ENCODE measurements around the gene BLVRA. TPM values are rescaled to one million over a fixed set of nuclear protein-coding genes. Genes with fewer than 3 reads are reported as not detected.

Gene BLVRA
- polyA plus RNA-seq, 2 of the 4 experiments (the other 2 are of a cell fraction): 68.5 to 85.4 TPM

- Histone ChIP-seq H3K9me3 (no peaks in the 10 kb centered on the region), H3K4me2 (no peak overlapping the region), H3K4me1 (no peaks in the 10 kb centered on the region), H3K27ac (no peak overlapping the region), H3K4me3 (no peak overlapping the region)
- DNase-seq (ENCODE audit: low read depth in 1 of 2, low spot score in 1 of 2): no peak
- no peak for FAIRE-seq
- ChIA-PET CTCF (interaction anchor here (1.4 to 5.3 kb wide), 2 partner anchors 8 to 17 kb away, joined by 3 to 37 read pairs; no protein-coding TSS in a partner anchor), POLR2A (no interaction called here)
- WGBS (ENCODE audit: missing lambda C conversion rate): 33% methylated on average over 4 of the region's 4 CpGs
- ATAC-seq: no peak
- TF ChIP-seq HMGXB4 (CRISPR knock-in tag; IDR thresholded peaks at IDR 0.05; ENCODE audit: borderline replicate concordance) (no peak), POLR2A (IDR thresholded peaks at IDR 0.05; ENCODE audit: low read length) (no peak), BHLHE40 (IDR thresholded peaks at IDR 0.05; ENCODE audit: low read depth, low read length) (no peak), TFCP2L1 (CRISPR knock-in tag; IDR thresholded peaks at IDR 0.05) (no peak), NR3C1 (IDR thresholded peaks at IDR 0.05) (no peak), MAX (IDR thresholded peaks at IDR 0.05) (no peak), POLR2AphosphoS2 (conservative IDR thresholded peaks at IDR 0.05; ENCODE audit: low read length) (no peak)
Observed at GRCh38 chr7:43856316-43856715, 97.8 kb downstream of the BLVRA start.

Other genes with a start within 250 kb of the BLVRA start
- gene STK17A, start 175.6 kb upstream of the BLVRA start, polyA plus RNA-seq (2011; rRNA removed): 20.2 and 27.3 TPM in 2 replicates
- gene STK17A, start 175.6 kb upstream of the BLVRA start, polyA plus RNA-seq (2017; fragmentation: RNase III; extraction: RNeasy Plus Mini Kit Qiagen cat#74134 plus additional on column Dnase treatment): 40.4 to 47.5 TPM (median 45.6 TPM) in 3 replicates
- gene COA1, start 29.2 kb upstream of the BLVRA start, polyA plus RNA-seq (2011; rRNA removed): 57.5 and 84.0 TPM in 2 replicates
- gene COA1, start 29.2 kb upstream of the BLVRA start, polyA plus RNA-seq (2017; fragmentation: RNase III; extraction: RNeasy Plus Mini Kit Qiagen cat#74134 plus additional on column Dnase treatment): 91.3 to 94.6 TPM (median 91.4 TPM) in 3 replicates
- gene MRPS24, start 110.8 kb downstream of the BLVRA start, polyA plus RNA-seq (2011; rRNA removed): 170 and 217 TPM in 2 replicates
- 219 to 232 TPM (median 226 TPM) in 3 replicates for gene MRPS24, start 110.8 kb downstream of the BLVRA start, polyA plus RNA-seq (2017; fragmentation: RNase III; extraction: RNeasy Plus Mini Kit Qiagen cat#74134 plus additional on column Dnase treatment)
- 20.2 and 26.8 TPM in 2 replicates for gene URGCP, start 147.9 kb downstream of the BLVRA start, polyA plus RNA-seq (2011; rRNA removed)
- gene URGCP, start 147.9 kb downstream of the BLVRA start, polyA plus RNA-seq (2017; fragmentation: RNase III; extraction: RNeasy Plus Mini Kit Qiagen cat#74134 plus additional on column Dnase treatment): 18.7 to 19.8 TPM (median 19.7 TPM) in 3 replicates
- gene UBE2D4, start 167.8 kb downstream of the BLVRA start, polyA plus RNA-seq (2011; rRNA removed): 14.0 and 17.6 TPM in 2 replicates
- 7.9 to 9.0 TPM (median 8.4 TPM) in 3 replicates for gene UBE2D4, start 167.8 kb downstream of the BLVRA start, polyA plus RNA-seq (2017; fragmentation: RNase III; extraction: RNeasy Plus Mini Kit Qiagen cat#74134 plus additional on column Dnase treatment)
- gene SPDYE1, start 239.2 kb downstream of the BLVRA start, polyA plus RNA-seq (2011; rRNA removed): not detected in 2 replicates
- gene SPDYE1, start 239.2 kb downstream of the BLVRA start, polyA plus RNA-seq (2017; fragmentation: RNase III; extraction: RNeasy Plus Mini Kit Qiagen cat#74134 plus additional on column Dnase treatment): not detected in 3 replicates